OCI-LY3 (cell line): ENCODE results near the gene CASP8.

Experiments
- H2AFZ ChIP-seq: fragments of 200-600, 300-600 bp; shearing (Covaris generic); 2 replicates; pipeline ENCODE4 v1.6.0; 2014; ENCODE audit warnings: antibody characterized with exemption, low read depth, low read length
- H3K27ac ChIP-seq: fragments of 200-600, 300-600 bp; sonication (generic); 2 replicates; pipeline ENCODE4 v1.5.1; 2014; ENCODE audit warnings: mild to moderate bottlenecking, low read length, moderate library complexity, mixed read lengths
- H3K27me3 ChIP-seq: fragments of 200-600, 300-600 bp; sonication (generic); 2 replicates; pipeline ENCODE4 v1.6.1; 2014; ENCODE audit warnings: low read depth, low read length, mixed read lengths
- H3K36me3 ChIP-seq: fragments of 200-600, 300-600 bp; sonication (generic); replicated peaks from 2 replicates; pipeline ENCODE3; 2014; ENCODE audit warnings: low read depth, low read length, mixed read lengths
- H3K4me1 ChIP-seq: fragments of 300-600, 200-600 bp; sonication (generic); 2 replicates; pipeline ENCODE4 v1.6.1; 2014; ENCODE audit warnings: low read length, mixed read lengths
- H3K4me2 ChIP-seq: fragments of 200-600, 300-600 bp; sonication (generic); 2 replicates; pipeline ENCODE4 v1.6.1; 2014; ENCODE audit warnings: low read length, mixed read lengths
- H3K4me3 ChIP-seq: fragments of 300-600, 200-600 bp; sonication (generic); 2 replicates; pipeline ENCODE4 v1.5.1; 2014; ENCODE audit warnings: antibody characterized with exemption, mild to moderate bottlenecking, low read length, moderate library complexity
- H3K79me2 ChIP-seq: fragments of 300-600, 200-600 bp; shearing (Covaris generic); 2 replicates; pipeline ENCODE4 v1.6.1; 2014; ENCODE audit warnings: mild to moderate bottlenecking, low read length, mixed read lengths
- H3K9ac ChIP-seq: fragments of 300-600, 200-600 bp; shearing (Covaris generic); 2 replicates; pipeline ENCODE4 v1.6.0; 2014; ENCODE audit warnings: mild to moderate bottlenecking, low read length, moderate library complexity
- H3K9me3 ChIP-seq: fragments of 200-600, 300-600 bp; shearing (Covaris generic); 2 replicates; pipeline ENCODE4 v1.6.1; 2014; ENCODE audit warnings: low read length, mixed read lengths; ENCODE audit not compliant: insufficient read depth
- H4K20me1 ChIP-seq: fragments of 200-600, 300-600 bp; sonication (generic); 2 replicates; pipeline ENCODE4 v1.6.1; 2016; ENCODE audit warnings: low read length, mixed read lengths; ENCODE audit not compliant: insufficient read depth
- CTCF ChIP-seq: fragments of 200-600, 300-600 bp; sonication (generic); IDR thresholded peaks from 2 replicates; pipeline ENCODE4 v1.5.1; 2014; ENCODE audit warnings: antibody characterized with exemption, low read length, low read depth
- EZH2phosphoT487 ChIP-seq: fragments of 200-600 bp; shearing (Covaris generic); IDR thresholded peaks from 2 replicates; pipeline ENCODE4 v1.6.1; 2018; ENCODE audit warnings: antibody characterized with exemption, mixed run types, low read depth

CASP8 gene

GRCh38 chr2:201233192-201233811 lies 27.0 kb upstream of the CASP8 start:
- Histone ChIP-seq H4K20me1 (peaks cover 22% of the 10 kb centered on the region), H3K9ac (peak overlapping the region; percentile 92), H3K27me3 (no peaks in the 10 kb centered on the region), H3K4me3 (peak overlapping the region; percentile 90), H3K27ac (peak overlapping the region; percentile 88), H3K36me3 (peaks cover 16% of the 10 kb centered on the region), H3K79me2 (peaks cover 49% of the 10 kb centered on the region), H2AFZ (0 out of 2 replicates have a peak overlapping the region, but pooled peaks have one; percentile 8), H3K9me3 (no peaks in the 10 kb centered on the region), H3K4me1 (peaks cover 38% of the 10 kb centered on the region), H3K4me2 (peak overlapping the region; percentile 71)
- TF ChIP-seq EZH2phosphoT487 (no peak), CTCF (no peak)

- Histone ChIP-seq H3K36me3 (peaks cover 16% of the 10 kb centered on the region), H3K79me2 (peaks cover 50% of the 10 kb centered on the region), H3K27ac (peak overlapping the region; percentile 88), H3K9ac (peak overlapping the region; percentile 92), H4K20me1 (peaks cover 22% of the 10 kb centered on the region), H3K4me2 (peak overlapping the region; percentile 71), H2AFZ (peak overlapping the region; percentile 76), H3K9me3 (no peaks in the 10 kb centered on the region), H3K4me1 (peaks cover 31% of the 10 kb centered on the region), H3K4me3 (peak overlapping the region; percentile 90), H3K27me3 (no peaks in the 10 kb centered on the region)
- no peak for TF ChIP-seq EZH2phosphoT487
- no peak for TF ChIP-seq CTCF
These were observed 26.3 kb upstream of the CASP8 start for GRCh38 chr2:201233812-201234662.

GRCh38 chr2:201234663-201235135 lies 25.6 kb upstream of the CASP8 start:
- Histone ChIP-seq H3K4me3 (peak overlapping the region; percentile 90), H3K36me3 (peaks cover 21% of the 10 kb centered on the region), H3K4me1 (peaks cover 28% of the 10 kb centered on the region), H3K4me2 (peak overlapping the region; percentile 71), H3K27ac (peak overlapping the region; percentile 88), H3K79me2 (peaks cover 50% of the 10 kb centered on the region), H2AFZ (no peak overlapping the region), H4K20me1 (peaks cover 22% of the 10 kb centered on the region), H3K9me3 (no peaks in the 10 kb centered on the region), H3K27me3 (no peaks in the 10 kb centered on the region), H3K9ac (peak overlapping the region; percentile 92)
- TF ChIP-seq CTCF: no peak
- TF ChIP-seq EZH2phosphoT487: no peak
